ENCODE results near the gene GALNT5. TPM values are rescaled to one million over a fixed set of nuclear protein-coding genes. Genes with fewer than 3 reads are reported as not detected.

GALNT5 gene
- total and polyA plus RNA-seq, 7 experiments from 2014 or later: not detected

GRCh38 chr2:157296958-157297357 is 39.5 kb downstream of the GALNT5 start:
- POLR2A ChIA-PET: interaction anchor here (1.2 kb wide), 1 partner anchor 147 kb away, joined by 3 read pairs; the partner anchor contains the start of gene CYTIP
- ATAC-seq (no peak), DNase-seq (no peak)
- no peaks in the 10 kb centered on the region for H3K36me3 Mint-ChIP-seq
- Histone ChIP-seq H3K9me3 (ENCODE audit: control insufficient read depth in 2 of 3, low read length in 3 of 3) (no peaks in the 10 kb centered on the region), H3K36me3 (ENCODE audit: control insufficient read depth in 2 of 3, insufficient read depth in 3 of 3, low read length in 3 of 3) (no peaks in the 10 kb centered on the region), H3K27me3 (ENCODE audit: control insufficient read depth in 2 of 2, insufficient read depth in 2 of 2, low read length in 2 of 2) (no peaks in the 10 kb centered on the region), H3K4me1 (ENCODE audit: control insufficient read depth in 2 of 2, insufficient read depth in 2 of 2, low read length in 2 of 2) (no peaks in the 10 kb centered on the region), H3K4me3 (ENCODE audit: low read length) (no peak overlapping the region), H3K27ac (ENCODE audit: low read depth, low read length) (no peak overlapping the region)
- H3K27ac Mint-ChIP-seq: no peak overlapping the region
- intact Hi-C loops (cut with micrococcal nuclease): no loop called here
- peaks cover 0 to 35% (median 0%) of the 10 kb centered on the region in 5 donors for H3K27me3 Mint-ChIP-seq
- CTCF ChIA-PET: no interaction called here
- H3K4me3 Mint-ChIP-seq: no peak overlapping the region
- no peaks in the 10 kb centered on the region for H3K9me3 Mint-ChIP-seq
- peaks cover 0 to 11% (median 2%) of the 10 kb centered on the region in 7 donors for H3K4me1 Mint-ChIP-seq

DNA sequence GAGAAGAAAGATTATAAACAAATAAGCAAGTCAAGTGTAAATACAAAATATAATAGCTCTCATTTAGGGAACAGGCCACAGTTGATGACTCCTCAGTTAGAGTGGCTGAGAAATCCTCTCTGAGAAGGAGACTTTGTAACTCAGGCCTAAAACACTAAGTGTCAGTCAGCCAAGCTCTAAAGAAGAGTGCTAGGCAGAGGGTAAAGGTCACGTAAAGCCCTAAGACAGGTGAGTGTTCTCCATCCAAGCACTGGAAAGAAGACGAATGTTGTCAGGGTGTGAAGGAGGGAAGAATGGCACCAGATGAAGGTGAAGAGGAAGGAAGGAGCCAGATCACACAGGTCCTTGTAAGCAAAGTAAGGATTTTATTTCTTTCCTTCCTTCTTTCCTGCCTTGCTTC is 43.8 kb downstream of the GALNT5 start:
- H3K27me3 Mint-ChIP-seq: peaks cover 0 to 32% (median 0%) of the 10 kb centered on the region in 5 donors
- Histone ChIP-seq H3K4me1 (ENCODE audit: control insufficient read depth in 2 of 2, insufficient read depth in 2 of 2, low read length in 2 of 2) (no peaks in the 10 kb centered on the region), H3K27ac (ENCODE audit: low read depth, low read length) (no peak overlapping the region), H3K4me3 (ENCODE audit: low read length) (no peak overlapping the region), H3K36me3 (ENCODE audit: control insufficient read depth in 2 of 3, insufficient read depth in 3 of 3, low read length in 3 of 3) (no peaks in the 10 kb centered on the region), H3K9me3 (ENCODE audit: control insufficient read depth in 2 of 3, low read length in 3 of 3) (no peaks in the 10 kb centered on the region), H3K27me3 (ENCODE audit: control insufficient read depth in 2 of 2, insufficient read depth in 2 of 2, low read length in 2 of 2) (no peaks in the 10 kb centered on the region)
- intact Hi-C loops (cut with micrococcal nuclease): loop anchor here (5.0 to 10.0 kb wide), 4 partner anchors 476 to 1453 kb away; partner anchors contain the start of gene ACVR1 (in 1 of the 2)
- H3K4me1 Mint-ChIP-seq: peaks cover 2 to 20% (median 12%) of the 10 kb centered on the region in 7 donors
- DNase-seq: no peak
- CTCF ChIA-PET: interaction anchor here (0.6 to 6.7 kb wide), 16 partner anchors 9 to 730 kb away, joined by 3 to 73 read pairs (median 6); partner anchors contain the start of gene ACVR1C
- no peak overlapping the region for H3K4me3 Mint-ChIP-seq
- H3K27ac Mint-ChIP-seq: no peak overlapping the region
- no peaks in the 10 kb centered on the region for H3K9me3 Mint-ChIP-seq
- H3K36me3 Mint-ChIP-seq: no peaks in the 10 kb centered on the region
- POLR2A ChIA-PET: interaction anchor here (1.7 kb wide), 1 partner anchor 196 kb away, joined by 3 read pairs; no protein-coding TSS in a partner anchor
- no peak for ATAC-seq

DNA sequence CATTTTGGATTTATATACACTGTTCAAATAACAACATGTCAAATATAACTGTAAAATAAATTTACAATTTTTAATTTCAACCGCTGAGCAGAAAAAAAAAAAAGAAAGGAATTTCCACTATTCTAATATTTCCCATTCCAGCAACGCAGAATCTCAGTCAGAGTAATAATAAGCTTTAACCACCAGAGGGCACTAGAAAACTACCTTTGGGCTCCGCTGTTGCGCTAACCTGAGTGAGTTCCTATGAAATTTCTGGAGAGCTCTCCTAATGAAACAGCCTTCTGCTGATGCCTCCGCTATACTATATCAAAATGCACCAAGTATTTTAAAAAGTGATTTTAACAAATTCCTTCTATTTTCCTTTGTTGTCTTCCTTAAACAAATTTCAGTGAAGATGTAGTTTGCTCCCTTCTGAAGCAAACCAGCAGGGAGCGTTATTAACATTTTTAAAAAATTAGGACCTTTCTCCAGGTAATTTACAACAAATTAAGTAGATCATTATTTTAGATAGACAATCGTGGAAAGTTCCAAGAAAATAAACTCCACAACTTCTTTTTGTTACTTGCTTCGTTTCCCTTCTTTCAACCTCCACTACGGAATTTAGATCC is 45.1 kb downstream of the GALNT5 start:
- Histone ChIP-seq H3K36me3 (ENCODE audit: control insufficient read depth in 2 of 3, insufficient read depth in 3 of 3, low read length in 3 of 3) (no peaks in the 10 kb centered on the region), H3K4me3 (ENCODE audit: low read length) (no peak overlapping the region), H3K27me3 (ENCODE audit: control insufficient read depth in 2 of 2, insufficient read depth in 2 of 2, low read length in 2 of 2) (no peaks in the 10 kb centered on the region), H3K4me1 (ENCODE audit: control insufficient read depth in 2 of 2, insufficient read depth in 2 of 2, low read length in 2 of 2) (peaks cover 0 to 9% of the 10 kb centered on the region in 2 donors), H3K27ac (ENCODE audit: low read depth, low read length) (no peak overlapping the region), H3K9me3 (ENCODE audit: control insufficient read depth in 2 of 3, low read length in 3 of 3) (no peaks in the 10 kb centered on the region)
- Mint-ChIP-seq H3K4me3 (peak overlapping the region in 4 of 10 donors; percentile 16 to 54 (median 38)), H3K9me3 (no peaks in the 10 kb centered on the region), H3K27ac (no peak overlapping the region), H3K4me1 (peaks cover 7 to 33% (median 23%) of the 10 kb centered on the region in 7 donors), H3K36me3 (no peaks in the 10 kb centered on the region), H3K27me3 (peaks cover 0 to 25% (median 0%) of the 10 kb centered on the region in 5 donors)
- peak in 7 of 9 donors; percentile 33 to 72 (median 59) for DNase-seq
- ChIA-PET CTCF (interaction anchor here (0.6 to 6.7 kb wide), 59 partner anchors 8 to 1966 kb away, joined by 3 to 73 read pairs (median 4); partner anchors contain the start of genes ACVR1C and ERMN), POLR2A (interaction anchor here (0.6 to 1.7 kb wide), 7 partner anchors 33 to 325 kb away, joined by 3 to 8 read pairs (median 3); no protein-coding TSS in a partner anchor)
- intact Hi-C loops (cut with micrococcal nuclease): loop anchor here (1.0 to 10.0 kb wide), 18 partner anchors 25 to 1452 kb away; partner anchors contain the start of genes ACVR1 (in 1 of the 2) and ACVR1C (in 1 of the 2)
- peak; percentile 89 for ATAC-seq

- H3K27ac Mint-ChIP-seq: no peak overlapping the region
- Histone ChIP-seq H3K27ac (ENCODE audit: low read depth, low read length) (no peak overlapping the region), H3K4me1 (ENCODE audit: control insufficient read depth in 2 of 2, insufficient read depth in 2 of 2, low read length in 2 of 2) (peaks cover 0 to 9% of the 10 kb centered on the region in 2 donors), H3K9me3 (ENCODE audit: control insufficient read depth in 2 of 3, low read length in 3 of 3) (no peaks in the 10 kb centered on the region), H3K36me3 (ENCODE audit: control insufficient read depth in 2 of 3, insufficient read depth in 3 of 3, low read length in 3 of 3) (no peaks in the 10 kb centered on the region), H3K4me3 (ENCODE audit: low read length) (no peak overlapping the region), H3K27me3 (ENCODE audit: control insufficient read depth in 2 of 2, insufficient read depth in 2 of 2, low read length in 2 of 2) (no peaks in the 10 kb centered on the region)
- H3K4me3 Mint-ChIP-seq: no peak overlapping the region
- ATAC-seq (no peak), DNase-seq (no peak)
- ChIA-PET POLR2A (interaction anchor here (0.6 to 1.5 kb wide), 3 partner anchors 10 to 324 kb away, joined by 3 to 5 read pairs (median 3); no protein-coding TSS in a partner anchor), CTCF (interaction anchor here (0.8 to 6.7 kb wide), 18 partner anchors 24 to 720 kb away, joined by 3 to 73 read pairs (median 10); no protein-coding TSS in a partner anchor)
- no peaks in the 10 kb centered on the region for H3K9me3 Mint-ChIP-seq
- intact Hi-C loops (cut with micrococcal nuclease): loop anchor here (2.0 to 10.0 kb wide), 7 partner anchors 189 to 1451 kb away; partner anchors contain the start of gene ACVR1 (in 1 of the 2)
- H3K27me3 Mint-ChIP-seq: peaks cover 0 to 24% (median 0%) of the 10 kb centered on the region in 5 donors
- H3K36me3 Mint-ChIP-seq: no peaks in the 10 kb centered on the region
- peaks cover 7 to 33% (median 23%) of the 10 kb centered on the region in 7 donors for H3K4me1 Mint-ChIP-seq
Observed at GRCh38 chr2:157303612-157304011, 46.1 kb downstream of the GALNT5 start.

DNA sequence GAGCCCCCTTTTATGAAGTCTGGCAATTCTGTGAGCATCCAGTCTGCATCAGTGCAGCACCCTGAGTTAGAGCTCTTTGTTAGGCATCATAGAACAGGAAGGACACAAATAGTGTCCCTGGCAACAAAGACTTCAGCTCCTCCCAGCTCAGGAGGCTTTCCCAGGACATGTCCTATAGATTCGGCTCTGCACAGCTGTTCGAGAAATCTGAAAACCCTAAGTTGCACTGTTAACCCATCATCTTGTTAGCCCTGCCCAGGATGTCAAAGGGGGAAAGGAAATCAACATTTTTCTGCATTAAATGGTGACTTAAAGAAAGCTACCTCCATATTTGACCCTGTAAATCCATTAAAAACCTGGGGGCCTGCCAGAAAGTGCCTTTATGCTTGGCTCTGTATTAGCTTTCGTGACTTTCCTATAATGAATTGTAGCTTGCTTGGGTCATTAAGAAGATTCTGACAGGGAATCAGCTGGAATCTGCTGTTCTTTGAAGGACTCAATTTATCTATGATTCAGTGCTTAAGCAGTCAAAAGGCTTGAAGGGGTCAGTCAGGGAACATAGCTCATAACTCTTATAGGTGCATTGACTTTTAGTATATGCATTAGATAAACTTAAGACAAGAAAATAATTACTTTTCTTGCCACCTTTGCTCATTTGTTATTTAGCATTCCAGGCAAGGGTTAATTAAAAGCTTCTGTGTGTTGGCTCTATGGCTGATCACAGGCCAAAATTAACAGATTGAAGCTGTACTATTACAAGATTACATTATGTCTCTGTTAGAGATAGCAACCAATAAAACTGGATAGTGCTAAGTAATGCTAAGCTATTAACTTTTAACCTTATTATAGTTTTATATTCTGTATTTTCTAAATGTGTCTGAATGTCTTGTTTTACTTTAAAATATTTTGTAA is 47.6 kb downstream of the GALNT5 start:
- no peak for DNase-seq
- no peaks in the 10 kb centered on the region for H3K9me3 Mint-ChIP-seq
- H3K4me3 ChIP-seq (ENCODE audit: low read length): no peak overlapping the region
- no peak for ATAC-seq
- peak overlapping the region in 1 of 10 donors; percentile 2 for H3K4me3 Mint-ChIP-seq
- peaks cover 0 to 18% (median 0%) of the 10 kb centered on the region in 5 donors for H3K27me3 Mint-ChIP-seq
- POLR2A ChIA-PET: interaction anchor here (0.6 to 1.3 kb wide), 2 partner anchors 15 to 130 kb away, joined by 3 read pairs; no protein-coding TSS in a partner anchor
- peak overlapping the region in 4 of 9 donors; percentile 48 to 95 (median 75) for H3K27ac Mint-ChIP-seq
- intact Hi-C loops (cut with micrococcal nuclease): loop anchor here (5.0 to 10.0 kb wide), 4 partner anchors 472 to 1450 kb away; partner anchors contain the start of gene ACVR1 (in 1 of the 2)
- no peaks in the 10 kb centered on the region for H3K9me3 ChIP-seq (ENCODE audit: control insufficient read depth in 2 of 3, low read length in 3 of 3)
- H3K36me3 Mint-ChIP-seq: no peaks in the 10 kb centered on the region
- H3K27ac ChIP-seq (ENCODE audit: low read depth, low read length): no peak overlapping the region
- no peaks in the 10 kb centered on the region for H3K27me3 ChIP-seq (ENCODE audit: control insufficient read depth in 2 of 2, insufficient read depth in 2 of 2, low read length in 2 of 2)
- CTCF ChIA-PET: interaction anchor here (0.5 to 6.7 kb wide), 16 partner anchors 21 to 1486 kb away, joined by 3 to 73 read pairs (median 4); no protein-coding TSS in a partner anchor
- H3K36me3 ChIP-seq (ENCODE audit: control insufficient read depth in 2 of 3, insufficient read depth in 3 of 3, low read length in 3 of 3): no peaks in the 10 kb centered on the region
- H3K4me1 ChIP-seq (ENCODE audit: control insufficient read depth in 2 of 2, insufficient read depth in 2 of 2, low read length in 2 of 2): peaks cover 0 to 9% of the 10 kb centered on the region in 2 donors
- peaks cover 7 to 33% (median 23%) of the 10 kb centered on the region in 7 donors for H3K4me1 Mint-ChIP-seq

- ChIA-PET POLR2A (interaction anchor here (0.6 to 1.3 kb wide), 3 partner anchors 11 to 130 kb away, joined by 3 read pairs; no protein-coding TSS in a partner anchor), CTCF (interaction anchor here (0.6 to 6.7 kb wide), 9 partner anchors 22 to 1486 kb away, joined by 3 to 73 read pairs (median 7); no protein-coding TSS in a partner anchor)
- Histone ChIP-seq H3K27ac (ENCODE audit: low read depth, low read length) (no peak overlapping the region), H3K9me3 (ENCODE audit: control insufficient read depth in 2 of 3, low read length in 3 of 3) (no peaks in the 10 kb centered on the region), H3K27me3 (ENCODE audit: control insufficient read depth in 2 of 2, insufficient read depth in 2 of 2, low read length in 2 of 2) (no peaks in the 10 kb centered on the region), H3K4me1 (ENCODE audit: control insufficient read depth in 2 of 2, insufficient read depth in 2 of 2, low read length in 2 of 2) (peaks cover 0 to 9% of the 10 kb centered on the region in 2 donors), H3K36me3 (ENCODE audit: control insufficient read depth in 2 of 3, insufficient read depth in 3 of 3, low read length in 3 of 3) (no peaks in the 10 kb centered on the region), H3K4me3 (ENCODE audit: low read length) (no peak overlapping the region)
- DNase-seq: no peak
- H3K36me3 Mint-ChIP-seq: no peaks in the 10 kb centered on the region
- peaks cover 7 to 33% (median 23%) of the 10 kb centered on the region in 7 donors for H3K4me1 Mint-ChIP-seq
- peaks cover 0 to 14% (median 0%) of the 10 kb centered on the region in 5 donors for H3K27me3 Mint-ChIP-seq
- no peak for ATAC-seq
- H3K27ac Mint-ChIP-seq: no peak overlapping the region
- H3K4me3 Mint-ChIP-seq: no peak overlapping the region
- H3K9me3 Mint-ChIP-seq: no peaks in the 10 kb centered on the region
- intact Hi-C loops (cut with micrococcal nuclease): loop anchor here (10.0 kb wide), 2 partner anchors 569 to 1449 kb away; partner anchors contain the start of gene ACVR1 (in 1 of the 2)
Observed at GRCh38 chr2:157305723-157306110, 48.2 kb downstream of the GALNT5 start.
